ENCODE data around the gene SLX9. TPM values are rescaled to one million over a fixed set of nuclear protein-coding genes. Genes with fewer than 3 reads are reported as not detected.

SLX9 gene
- total RNA-seq, 1 donor from 2014 or later: 31.8 TPM

- H3K27ac Mint-ChIP-seq: no peak overlapping the region
- no peaks in the 10 kb centered on the region for H3K36me3 Mint-ChIP-seq
- no peak overlapping the region for H3K4me3 Mint-ChIP-seq
- no peaks in the 10 kb centered on the region for H3K9me3 Mint-ChIP-seq
- H3K27me3 Mint-ChIP-seq (ENCODE audit: low read depth): no peaks in the 10 kb centered on the region
- H3K4me1 Mint-ChIP-seq: peaks cover 8% of the 10 kb centered on the region
- no peak for TF ChIP-seq CTCF (IDR thresholded peaks at IDR 0.05; ENCODE audit: unreplicated experiment)
- DNase-seq (ENCODE audit: low spot score in 2 of 2, unreplicated experiment in 2 of 2): no peak
Measured at GRCh38 chr21:44992608-44993031, 52.8 kb downstream of the SLX9 start.

DNA sequence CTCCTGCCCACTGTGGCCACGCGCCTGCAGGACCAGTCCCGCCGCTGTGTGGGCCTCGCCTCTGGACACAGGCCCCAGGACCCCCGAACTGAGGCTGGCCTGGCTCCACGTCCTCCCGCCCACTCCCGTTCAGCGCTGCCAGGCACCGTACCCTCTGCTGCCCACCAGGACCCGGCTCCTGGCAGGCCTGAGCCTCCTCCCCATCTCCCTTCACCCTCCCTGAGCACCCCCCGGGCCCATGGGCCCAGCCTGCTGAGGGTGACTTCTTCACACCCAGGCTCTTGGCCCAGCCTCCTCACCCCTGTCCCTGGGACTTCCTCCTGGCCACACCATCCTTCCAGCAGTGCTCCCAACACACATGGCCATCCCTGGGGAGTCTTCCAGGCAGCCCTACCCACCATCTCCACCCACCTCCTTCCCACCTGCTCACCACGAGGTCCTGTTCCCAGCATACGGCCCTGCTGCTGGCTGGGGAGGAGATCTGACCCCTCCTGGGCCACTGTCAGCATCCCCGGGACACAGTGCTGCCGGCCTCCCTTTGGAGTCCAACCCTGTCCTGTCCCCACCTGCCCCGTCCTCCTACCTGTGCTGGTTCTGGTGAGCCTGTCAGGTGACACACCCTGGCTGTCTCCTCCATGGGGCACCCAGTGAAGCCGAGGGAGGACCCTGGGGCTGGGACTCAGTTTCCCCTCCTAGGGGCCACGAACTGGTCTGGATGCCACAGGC, 53.7 kb downstream of the SLX9 start:
- DNase-seq (ENCODE audit: low spot score in 2 of 2, unreplicated experiment in 2 of 2): no peak
- Mint-ChIP-seq H3K36me3 (no peaks in the 10 kb centered on the region), H3K9me3 (no peaks in the 10 kb centered on the region), H3K27me3 (ENCODE audit: low read depth) (no peaks in the 10 kb centered on the region), H3K4me1 (peaks cover 8% of the 10 kb centered on the region), H3K27ac (no peak overlapping the region), H3K4me3 (no peak overlapping the region)
- no peak for TF ChIP-seq CTCF (IDR thresholded peaks at IDR 0.05; ENCODE audit: unreplicated experiment)

GRCh38 chr21:44994047-44994694, 54.3 kb downstream of the SLX9 start:
- Mint-ChIP-seq H3K9me3 (no peaks in the 10 kb centered on the region), H3K27me3 (ENCODE audit: low read depth) (no peaks in the 10 kb centered on the region), H3K36me3 (no peaks in the 10 kb centered on the region), H3K27ac (no peak overlapping the region), H3K4me3 (no peak overlapping the region), H3K4me1 (peaks cover 8% of the 10 kb centered on the region)
- no peak for TF ChIP-seq CTCF (IDR thresholded peaks at IDR 0.05; ENCODE audit: unreplicated experiment)
- no peak for DNase-seq (ENCODE audit: low spot score in 2 of 2, unreplicated experiment in 2 of 2)

- H3K27me3 Mint-ChIP-seq (ENCODE audit: low read depth): no peaks in the 10 kb centered on the region
Measured at GRCh38 chr21:44994695-44995342, 55.0 kb downstream of the SLX9 start.

More at GRCh38 chr21:44994695-44995342, 55.0 kb downstream of the SLX9 start:
- Mint-ChIP-seq H3K27ac (no peak overlapping the region), H3K4me3 (no peak overlapping the region), H3K36me3 (no peaks in the 10 kb centered on the region), H3K9me3 (no peaks in the 10 kb centered on the region), H3K4me1 (peaks cover 1% of the 10 kb centered on the region)
- no peak for TF ChIP-seq CTCF (IDR thresholded peaks at IDR 0.05; ENCODE audit: unreplicated experiment)
- no peak for DNase-seq (ENCODE audit: low spot score in 2 of 2, unreplicated experiment in 2 of 2)
